C4-2B (cell line): ENCODE measurements around the gene CAD.

ENCODE experiments used
- ZFX ChIP-seq: fragments of 450-650 bp; IDR thresholded peaks from 2 replicates; pipeline ENCODE4 v1.6.1; 2017
- TF ChIP-seq, protein P1 (sequence below): fragments of 450-650 bp; conservative IDR thresholded peaks from 2 replicates; pipeline ENCODE4 v1.5.1; 2017; ENCODE audit warnings: mild to moderate bottlenecking

DNA sequence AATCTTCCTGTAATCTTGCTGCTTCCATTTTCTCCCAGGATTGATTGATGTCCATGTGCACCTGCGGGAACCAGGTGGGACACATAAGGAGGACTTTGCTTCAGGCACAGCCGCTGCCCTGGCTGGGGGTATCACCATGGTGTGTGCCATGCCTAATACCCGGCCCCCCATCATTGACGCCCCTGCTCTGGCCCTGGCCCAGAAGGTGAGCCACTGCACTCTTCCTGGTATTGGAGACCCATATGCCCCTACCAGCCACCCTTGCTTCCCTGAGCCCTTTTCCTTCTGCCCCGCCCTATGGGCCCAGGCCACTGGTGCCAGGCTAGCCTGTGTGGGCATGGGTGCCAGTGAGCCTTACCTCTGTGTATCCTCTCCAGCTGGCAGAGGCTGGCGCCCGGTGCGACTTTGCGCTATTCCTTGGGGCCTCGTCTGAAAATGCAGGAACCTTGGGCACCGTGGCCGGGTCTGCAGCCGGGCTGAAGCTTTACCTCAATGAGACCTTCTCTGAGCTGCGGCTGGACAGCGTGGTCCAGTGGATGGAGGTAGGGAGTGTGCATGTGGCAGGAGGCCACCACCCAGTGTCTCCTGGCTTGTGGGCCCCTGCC, 20.3 kb downstream of the CAD start:
- TF ChIP-seq, protein P1, sequence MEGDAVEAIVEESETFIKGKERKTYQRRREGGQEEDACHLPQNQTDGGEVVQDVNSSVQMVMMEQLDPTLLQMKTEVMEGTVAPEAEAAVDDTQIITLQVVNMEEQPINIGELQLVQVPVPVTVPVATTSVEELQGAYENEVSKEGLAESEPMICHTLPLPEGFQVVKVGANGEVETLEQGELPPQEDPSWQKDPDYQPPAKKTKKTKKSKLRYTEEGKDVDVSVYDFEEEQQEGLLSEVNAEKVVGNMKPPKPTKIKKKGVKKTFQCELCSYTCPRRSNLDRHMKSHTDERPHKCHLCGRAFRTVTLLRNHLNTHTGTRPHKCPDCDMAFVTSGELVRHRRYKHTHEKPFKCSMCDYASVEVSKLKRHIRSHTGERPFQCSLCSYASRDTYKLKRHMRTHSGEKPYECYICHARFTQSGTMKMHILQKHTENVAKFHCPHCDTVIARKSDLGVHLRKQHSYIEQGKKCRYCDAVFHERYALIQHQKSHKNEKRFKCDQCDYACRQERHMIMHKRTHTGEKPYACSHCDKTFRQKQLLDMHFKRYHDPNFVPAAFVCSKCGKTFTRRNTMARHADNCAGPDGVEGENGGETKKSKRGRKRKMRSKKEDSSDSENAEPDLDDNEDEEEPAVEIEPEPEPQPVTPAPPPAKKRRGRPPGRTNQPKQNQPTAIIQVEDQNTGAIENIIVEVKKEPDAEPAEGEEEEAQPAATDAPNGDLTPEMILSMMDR, result no peak
- TF ChIP-seq ZFX, result no peak
